Body of pancreas (tissue), 4 donors: ENCODE data around the gene GCM1.

Source experiments
- POLR2A ChIP-seq, 3 donors: fragments of 450-650 bp; IDR thresholded peaks; one replicate each; pipeline ENCODE4 v1.6.1; 2016; ENCODE audit warnings: antibody characterized with exemption in 3 of 3, mild to moderate bottlenecking in 2 of 3
- TF ChIP-seq, protein P1 (sequence below), 7 experiments: fragments of 450-650 bp in 4 of 7; fragments of 200-600 bp in 3 of 7; sonication (generic) in 3 of 7; IDR thresholded peaks; one replicate each; pipeline ENCODE4 v1.5.1; 2016 to 2019; ENCODE audit warnings: antibody characterized with exemption in 7 of 7

GRCh38 chr6:53180678-53181077 is 32.0 kb upstream of the GCM1 start:
- TF ChIP-seq, protein P1, sequence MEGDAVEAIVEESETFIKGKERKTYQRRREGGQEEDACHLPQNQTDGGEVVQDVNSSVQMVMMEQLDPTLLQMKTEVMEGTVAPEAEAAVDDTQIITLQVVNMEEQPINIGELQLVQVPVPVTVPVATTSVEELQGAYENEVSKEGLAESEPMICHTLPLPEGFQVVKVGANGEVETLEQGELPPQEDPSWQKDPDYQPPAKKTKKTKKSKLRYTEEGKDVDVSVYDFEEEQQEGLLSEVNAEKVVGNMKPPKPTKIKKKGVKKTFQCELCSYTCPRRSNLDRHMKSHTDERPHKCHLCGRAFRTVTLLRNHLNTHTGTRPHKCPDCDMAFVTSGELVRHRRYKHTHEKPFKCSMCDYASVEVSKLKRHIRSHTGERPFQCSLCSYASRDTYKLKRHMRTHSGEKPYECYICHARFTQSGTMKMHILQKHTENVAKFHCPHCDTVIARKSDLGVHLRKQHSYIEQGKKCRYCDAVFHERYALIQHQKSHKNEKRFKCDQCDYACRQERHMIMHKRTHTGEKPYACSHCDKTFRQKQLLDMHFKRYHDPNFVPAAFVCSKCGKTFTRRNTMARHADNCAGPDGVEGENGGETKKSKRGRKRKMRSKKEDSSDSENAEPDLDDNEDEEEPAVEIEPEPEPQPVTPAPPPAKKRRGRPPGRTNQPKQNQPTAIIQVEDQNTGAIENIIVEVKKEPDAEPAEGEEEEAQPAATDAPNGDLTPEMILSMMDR (IDR thresholded peaks at IDR 0.05) = no peak
- TF ChIP-seq POLR2A (IDR thresholded peaks at IDR 0.05) = no peak
